ENCODE data around the gene USP50. TPM values are rescaled to one million over a fixed set of nuclear protein-coding genes. Genes with fewer than 3 reads are reported as not detected.

USP50 gene
- polyA plus RNA-seq, 1 donor from 2014 or later = 1.4 TPM

DNA sequence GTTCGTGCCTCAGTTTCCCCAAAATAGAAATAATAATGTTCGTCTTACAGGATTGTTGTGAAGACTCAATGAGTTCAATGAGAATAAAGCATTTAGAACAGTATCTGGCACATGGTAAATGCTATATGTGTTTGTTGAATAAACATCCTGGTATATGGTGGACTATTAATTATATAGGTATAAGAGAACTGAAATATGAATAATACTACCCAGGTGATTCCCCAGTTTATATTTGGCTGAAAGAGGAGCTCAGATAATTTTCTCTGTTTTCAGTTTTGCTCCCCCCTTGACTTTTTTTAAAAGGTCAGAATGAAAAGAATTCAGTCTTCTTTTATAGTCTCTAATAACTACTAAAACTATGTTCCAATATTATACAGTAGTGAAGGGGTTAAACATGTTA lies 75.4 kb downstream of the USP50 start:
- no peaks in the 10 kb centered on the region for H3F3A ChIP-seq (ENCODE audit: insufficient read depth, low read length, poor library complexity, severe bottlenecking)
- H4K20me1 ChIP-seq (ENCODE audit: insufficient read depth) = no peaks in the 10 kb centered on the region
- H3K9me3 ChIP-seq (ENCODE audit: low read length) = no peaks in the 10 kb centered on the region
- no peaks in the 10 kb centered on the region for H3K36me3 ChIP-seq (ENCODE audit: insufficient read depth, low read length)
- no peaks in the 10 kb centered on the region for H3K9me2 ChIP-seq (ENCODE audit: insufficient read depth, low read length)
- H3K4me3 ChIP-seq (ENCODE audit: low read length) = no peak overlapping the region
- H3K27me3 ChIP-seq (ENCODE audit: insufficient read depth, low read depth, low read length) = no peaks in the 10 kb centered on the region
- no peak overlapping the region for H3K27ac ChIP-seq (ENCODE audit: low read length)
- TF ChIP-seq EZH2 (IDR thresholded peaks at IDR 0.05; ENCODE audit: borderline replicate concordance, insufficient read depth, low read length, poor library complexity, severe bottlenecking) = no peak
- TF ChIP-seq SMC3 (conservative IDR thresholded peaks at IDR 0.05; ENCODE audit: poor library complexity) = no peak
- no peak for TF ChIP-seq MXI1 (conservative IDR thresholded peaks at IDR 0.05; ENCODE audit: poor library complexity, severe bottlenecking)
- TF ChIP-seq, protein P1, sequence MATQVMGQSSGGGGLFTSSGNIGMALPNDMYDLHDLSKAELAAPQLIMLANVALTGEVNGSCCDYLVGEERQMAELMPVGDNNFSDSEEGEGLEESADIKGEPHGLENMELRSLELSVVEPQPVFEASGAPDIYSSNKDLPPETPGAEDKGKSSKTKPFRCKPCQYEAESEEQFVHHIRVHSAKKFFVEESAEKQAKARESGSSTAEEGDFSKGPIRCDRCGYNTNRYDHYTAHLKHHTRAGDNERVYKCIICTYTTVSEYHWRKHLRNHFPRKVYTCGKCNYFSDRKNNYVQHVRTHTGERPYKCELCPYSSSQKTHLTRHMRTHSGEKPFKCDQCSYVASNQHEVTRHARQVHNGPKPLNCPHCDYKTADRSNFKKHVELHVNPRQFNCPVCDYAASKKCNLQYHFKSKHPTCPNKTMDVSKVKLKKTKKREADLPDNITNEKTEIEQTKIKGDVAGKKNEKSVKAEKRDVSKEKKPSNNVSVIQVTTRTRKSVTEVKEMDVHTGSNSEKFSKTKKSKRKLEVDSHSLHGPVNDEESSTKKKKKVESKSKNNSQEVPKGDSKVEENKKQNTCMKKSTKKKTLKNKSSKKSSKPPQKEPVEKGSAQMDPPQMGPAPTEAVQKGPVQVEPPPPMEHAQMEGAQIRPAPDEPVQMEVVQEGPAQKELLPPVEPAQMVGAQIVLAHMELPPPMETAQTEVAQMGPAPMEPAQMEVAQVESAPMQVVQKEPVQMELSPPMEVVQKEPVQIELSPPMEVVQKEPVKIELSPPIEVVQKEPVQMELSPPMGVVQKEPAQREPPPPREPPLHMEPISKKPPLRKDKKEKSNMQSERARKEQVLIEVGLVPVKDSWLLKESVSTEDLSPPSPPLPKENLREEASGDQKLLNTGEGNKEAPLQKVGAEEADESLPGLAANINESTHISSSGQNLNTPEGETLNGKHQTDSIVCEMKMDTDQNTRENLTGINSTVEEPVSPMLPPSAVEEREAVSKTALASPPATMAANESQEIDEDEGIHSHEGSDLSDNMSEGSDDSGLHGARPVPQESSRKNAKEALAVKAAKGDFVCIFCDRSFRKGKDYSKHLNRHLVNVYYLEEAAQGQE (IDR thresholded peaks at IDR 0.05; ENCODE audit: borderline replicate concordance) = no peak
- no peak overlapping the region for H3K4me2 ChIP-seq (ENCODE audit: low read length)
- no peak overlapping the region for H2AFZ ChIP-seq (ENCODE audit: low read depth, low read length)
- H3K9ac ChIP-seq (ENCODE audit: low read length) = no peak overlapping the region
- no peaks in the 10 kb centered on the region for H3K79me2 ChIP-seq (replicated peaks; ENCODE audit: insufficient read depth, low read length)

DNA sequence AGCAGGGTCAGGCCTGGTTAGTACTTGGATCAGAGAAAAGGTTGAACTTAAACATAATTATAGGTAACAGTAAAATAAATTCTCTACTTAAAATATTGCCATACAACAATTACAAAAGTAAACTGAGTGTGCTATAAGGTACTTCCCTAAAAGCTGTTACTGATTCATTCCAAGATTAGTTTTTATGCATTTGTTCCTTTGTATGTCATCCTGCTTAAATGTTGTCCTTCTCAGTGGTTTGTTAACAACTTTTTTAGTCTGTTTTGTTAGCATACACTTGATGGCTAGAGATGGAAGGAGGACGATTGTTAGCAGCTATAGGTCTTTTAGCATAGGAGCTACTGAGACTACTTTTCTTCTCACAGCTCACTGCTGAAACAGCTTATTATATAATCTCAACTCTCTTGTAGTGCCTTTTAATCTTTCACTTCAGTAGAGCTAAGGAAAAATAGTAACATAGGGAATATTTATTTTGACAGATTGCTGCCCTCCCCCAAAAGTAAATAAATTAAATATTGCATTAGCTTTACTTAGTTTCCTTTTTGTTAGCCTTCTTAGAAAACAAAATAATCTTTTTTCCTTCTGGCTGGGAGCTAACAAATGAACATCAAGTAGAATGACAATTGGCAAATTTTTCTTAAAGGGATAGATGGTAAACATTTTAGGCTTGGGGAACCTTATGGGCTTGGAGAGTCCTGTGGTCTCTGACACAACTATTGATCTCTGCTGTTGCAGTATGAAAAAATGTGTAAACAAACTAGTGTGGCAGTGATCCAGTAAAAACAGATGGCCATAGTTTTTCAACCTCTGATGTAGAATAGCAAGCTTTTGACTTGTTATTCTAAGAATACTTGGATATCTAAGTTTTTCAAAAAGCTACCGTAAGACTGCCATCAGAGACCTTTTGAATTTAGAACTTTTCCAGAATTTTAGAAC lies 82.8 kb downstream of the USP50 start:
- Histone ChIP-seq H3K27me3 (ENCODE audit: insufficient read depth, low read depth, low read length) (no peaks in the 10 kb centered on the region), H3K36me3 (ENCODE audit: insufficient read depth, low read length) (peaks cover 5% of the 10 kb centered on the region), H3K9ac (ENCODE audit: low read length) (no peak overlapping the region), H3K4me2 (ENCODE audit: low read length) (no peak overlapping the region), H3K9me3 (ENCODE audit: low read length) (no peaks in the 10 kb centered on the region), H3K9me2 (ENCODE audit: insufficient read depth, low read length) (no peaks in the 10 kb centered on the region), H3K27ac (ENCODE audit: low read length) (no peak overlapping the region), H3K4me3 (ENCODE audit: low read length) (no peak overlapping the region), H3K79me2 (replicated peaks; ENCODE audit: insufficient read depth, low read length) (no peaks in the 10 kb centered on the region), H2AFZ (ENCODE audit: low read depth, low read length) (no peak overlapping the region), H3F3A (ENCODE audit: insufficient read depth, low read length, poor library complexity, severe bottlenecking) (no peaks in the 10 kb centered on the region), H4K20me1 (ENCODE audit: insufficient read depth) (no peaks in the 10 kb centered on the region)
- TF ChIP-seq RAD21 (conservative IDR thresholded peaks at IDR 0.05) (no peak), EZH2 (IDR thresholded peaks at IDR 0.05; ENCODE audit: borderline replicate concordance, insufficient read depth, low read length, poor library complexity, severe bottlenecking) (no peak), SMC3 (conservative IDR thresholded peaks at IDR 0.05; ENCODE audit: poor library complexity) (no peak), EP300 (conservative IDR thresholded peaks at IDR 0.05; ENCODE audit: poor library complexity, severe bottlenecking) (no peak), TAF1 (IDR thresholded peaks at IDR 0.05; ENCODE audit: low read depth) (no peak), MXI1 (conservative IDR thresholded peaks at IDR 0.05; ENCODE audit: poor library complexity, severe bottlenecking) (no peak), POLR2AphosphoS5 (IDR thresholded peaks at IDR 0.05) (no peak)
- TF ChIP-seq, protein P1 (IDR thresholded peaks at IDR 0.05; ENCODE audit: borderline replicate concordance) = no peak
- TF ChIP-seq, protein P2, sequence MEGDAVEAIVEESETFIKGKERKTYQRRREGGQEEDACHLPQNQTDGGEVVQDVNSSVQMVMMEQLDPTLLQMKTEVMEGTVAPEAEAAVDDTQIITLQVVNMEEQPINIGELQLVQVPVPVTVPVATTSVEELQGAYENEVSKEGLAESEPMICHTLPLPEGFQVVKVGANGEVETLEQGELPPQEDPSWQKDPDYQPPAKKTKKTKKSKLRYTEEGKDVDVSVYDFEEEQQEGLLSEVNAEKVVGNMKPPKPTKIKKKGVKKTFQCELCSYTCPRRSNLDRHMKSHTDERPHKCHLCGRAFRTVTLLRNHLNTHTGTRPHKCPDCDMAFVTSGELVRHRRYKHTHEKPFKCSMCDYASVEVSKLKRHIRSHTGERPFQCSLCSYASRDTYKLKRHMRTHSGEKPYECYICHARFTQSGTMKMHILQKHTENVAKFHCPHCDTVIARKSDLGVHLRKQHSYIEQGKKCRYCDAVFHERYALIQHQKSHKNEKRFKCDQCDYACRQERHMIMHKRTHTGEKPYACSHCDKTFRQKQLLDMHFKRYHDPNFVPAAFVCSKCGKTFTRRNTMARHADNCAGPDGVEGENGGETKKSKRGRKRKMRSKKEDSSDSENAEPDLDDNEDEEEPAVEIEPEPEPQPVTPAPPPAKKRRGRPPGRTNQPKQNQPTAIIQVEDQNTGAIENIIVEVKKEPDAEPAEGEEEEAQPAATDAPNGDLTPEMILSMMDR (IDR thresholded peaks at IDR 0.05; ENCODE audit: poor library complexity, severe bottlenecking) = no peak
